Glomerular endothelial cell (primary cell): ENCODE measurements around the gene TEX264. TPM values are rescaled to one million over a fixed set of nuclear protein-coding genes. Genes with fewer than 3 reads are reported as not detected.
"Not testable (repeated sequence)": the region's sequence is repeated elsewhere in the genome, so short reads cannot be mapped to it uniquely, and the experiment has no call there.

Experiments used
- DNase-seq: peaks from one replicate; pipeline ENCODE4 v3.0.0-alpha.2; 2011; ENCODE audit warnings: low read depth, low spot score; ENCODE audit errors: extremely low read depth
- total RNA-seq: library from RNA; depleted of rRNA; stranded (reverse); fragments of >200 nt; gene quantifications from 2 replicates; pipeline ENCODE4 v1.2.3, GENCODE V29; 2015

Gene TEX264, protein sequence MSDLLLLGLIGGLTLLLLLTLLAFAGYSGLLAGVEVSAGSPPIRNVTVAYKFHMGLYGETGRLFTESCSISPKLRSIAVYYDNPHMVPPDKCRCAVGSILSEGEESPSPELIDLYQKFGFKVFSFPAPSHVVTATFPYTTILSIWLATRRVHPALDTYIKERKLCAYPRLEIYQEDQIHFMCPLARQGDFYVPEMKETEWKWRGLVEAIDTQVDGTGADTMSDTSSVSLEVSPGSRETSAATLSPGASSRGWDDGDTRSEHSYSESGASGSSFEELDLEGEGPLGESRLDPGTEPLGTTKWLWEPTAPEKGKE
- 58.8 and 76.4 TPM in 2 replicates for total RNA-seq

DNA sequence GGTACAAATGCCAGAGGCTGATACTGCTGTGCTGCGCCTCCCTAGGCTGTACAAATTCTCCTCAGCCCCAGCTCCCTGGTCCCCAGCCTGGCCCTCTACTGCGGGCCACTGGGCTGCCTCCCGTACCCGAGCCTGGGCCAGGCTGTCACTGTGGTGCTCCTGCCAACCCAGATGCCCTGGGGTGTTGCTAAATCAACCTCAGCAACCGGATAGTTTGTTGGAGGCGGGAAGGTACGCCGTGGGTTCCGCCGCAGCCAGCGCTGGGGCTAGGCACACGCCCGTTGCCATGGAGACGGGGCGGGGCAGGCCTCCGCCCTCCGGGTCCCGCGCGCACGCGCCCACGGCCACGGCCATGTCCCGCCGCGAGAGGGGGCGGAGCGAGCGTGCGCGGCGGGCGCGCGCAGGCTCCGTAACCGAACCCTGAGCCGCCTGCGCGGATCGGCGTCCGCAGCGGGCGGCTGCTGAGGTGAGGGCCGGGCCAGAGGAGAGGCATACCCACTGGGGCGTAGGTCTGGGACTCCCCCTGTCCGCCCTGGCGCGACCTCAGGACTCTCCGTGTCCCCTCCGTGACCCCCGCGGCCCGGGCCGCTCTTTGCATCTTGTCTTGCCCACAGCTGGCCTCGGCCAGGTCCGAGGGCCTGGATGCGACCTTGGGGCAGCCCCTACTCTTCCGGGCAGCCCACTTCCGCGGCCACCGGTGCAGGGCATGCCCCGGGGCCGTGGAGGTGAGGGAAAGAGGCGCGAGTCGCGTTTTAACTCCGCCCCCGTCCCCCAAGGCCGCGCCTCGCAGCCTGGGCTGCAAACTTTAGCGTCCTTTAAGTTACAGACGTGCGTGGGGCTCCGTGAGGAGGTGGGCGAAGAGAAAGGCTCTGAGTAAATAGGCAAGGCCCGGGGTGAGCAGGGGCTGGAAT is at the start of gene TEX264:
TSS of gene TEX264 (plus strand) at position 430 of the 911 bp plus-strand sequence. CDS start 3,053 bp downstream, outside the sequence.
- no peak for DNase-seq

DNA sequence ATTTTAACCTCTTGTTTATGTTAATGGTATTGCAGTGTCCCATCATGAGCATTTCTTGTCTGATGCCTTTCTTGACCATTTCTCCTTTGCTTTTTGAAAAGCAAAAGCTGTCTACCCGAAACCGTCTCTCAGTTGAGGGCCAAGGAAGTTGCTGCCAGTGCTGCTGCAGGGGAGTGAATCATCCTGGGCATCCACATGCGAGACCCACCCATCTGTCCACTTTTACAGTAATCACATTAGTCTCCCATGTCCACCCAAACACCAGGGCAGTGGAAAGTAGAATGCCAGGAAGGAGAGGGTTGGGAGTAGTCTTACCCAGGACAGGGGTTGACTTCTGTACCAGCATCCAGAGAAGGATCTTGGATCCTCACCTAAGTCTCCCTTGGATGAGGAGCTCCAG is 48.6 kb upstream of the TEX264 start:
- DNase-seq = no peak

DNA sequence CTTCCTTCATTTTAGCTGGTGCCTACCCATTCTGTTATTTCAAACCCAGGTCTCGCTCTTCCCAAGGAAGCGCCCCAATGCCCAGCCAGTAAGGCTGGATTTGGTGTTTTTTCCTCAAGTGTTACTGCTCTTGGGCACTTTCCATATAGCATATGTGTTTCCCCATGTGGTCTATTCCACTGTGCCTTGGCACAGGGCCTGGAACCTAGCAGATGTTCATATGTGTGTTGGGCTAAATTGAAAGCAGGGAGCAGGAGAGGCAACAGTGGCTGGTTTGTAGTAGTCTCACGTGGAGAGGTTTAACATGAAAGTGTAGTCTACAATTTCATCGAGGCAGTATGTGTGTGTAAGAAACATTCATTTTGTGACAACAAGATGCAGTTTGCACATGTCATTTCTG is 48.2 kb upstream of the TEX264 start:
- no peak for DNase-seq

DNA sequence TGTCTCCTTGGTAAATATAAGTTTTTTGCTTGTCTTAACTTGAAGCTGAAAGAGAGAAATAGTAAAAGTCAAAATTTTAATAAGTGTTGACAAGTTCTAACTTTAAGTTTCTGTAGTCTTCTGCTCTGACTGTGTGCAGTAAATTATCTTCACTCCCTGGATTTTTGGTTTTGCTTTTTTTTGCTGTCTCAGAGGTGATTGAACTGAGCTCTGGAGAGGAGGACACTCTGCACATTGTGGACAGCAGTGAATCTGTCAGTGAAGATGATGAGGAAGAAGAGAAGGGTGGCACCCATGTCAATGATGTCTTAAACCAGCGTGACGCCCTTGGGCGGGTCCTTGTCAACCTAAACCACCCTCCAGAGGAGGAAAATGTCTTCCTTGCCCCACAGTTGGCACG is 40.5 kb upstream of the TEX264 start:
- no peak for DNase-seq

DNA sequence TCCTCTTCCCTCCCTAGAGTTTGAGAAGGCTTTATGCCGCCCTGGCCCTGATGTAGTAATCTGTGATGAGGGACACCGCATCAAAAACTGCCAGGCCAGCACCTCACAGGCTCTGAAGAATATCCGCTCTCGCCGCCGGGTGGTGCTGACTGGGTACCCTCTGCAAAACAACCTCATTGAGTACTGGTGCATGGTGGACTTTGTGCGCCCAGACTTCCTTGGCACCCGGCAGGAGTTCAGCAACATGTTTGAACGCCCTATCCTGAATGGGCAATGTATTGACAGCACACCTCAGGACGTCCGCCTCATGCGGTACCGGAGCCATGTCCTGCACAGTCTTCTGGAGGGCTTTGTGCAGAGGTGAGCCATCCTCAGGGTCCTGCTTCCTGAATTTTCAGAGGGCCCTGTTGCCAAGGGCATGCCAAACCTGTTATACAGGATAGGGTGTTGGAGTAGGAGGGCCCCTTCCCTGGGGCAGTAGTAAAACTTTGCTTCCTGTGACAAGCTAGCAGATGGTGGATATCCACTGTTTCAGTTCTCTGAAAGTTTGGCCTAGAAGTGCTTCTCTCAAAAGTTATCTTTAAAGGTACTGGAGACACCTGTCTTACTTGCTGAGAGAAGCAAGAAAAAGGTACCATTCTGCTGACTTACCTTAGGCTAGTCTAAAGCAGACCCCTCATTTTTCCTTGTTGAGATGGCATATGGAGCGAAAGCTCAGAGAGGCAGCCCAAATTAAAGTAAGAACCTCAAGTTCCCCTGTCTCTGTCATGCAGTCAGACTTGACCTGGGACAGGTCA is 33.7 kb upstream of the TEX264 start:
- DNase-seq = no peak

DNA sequence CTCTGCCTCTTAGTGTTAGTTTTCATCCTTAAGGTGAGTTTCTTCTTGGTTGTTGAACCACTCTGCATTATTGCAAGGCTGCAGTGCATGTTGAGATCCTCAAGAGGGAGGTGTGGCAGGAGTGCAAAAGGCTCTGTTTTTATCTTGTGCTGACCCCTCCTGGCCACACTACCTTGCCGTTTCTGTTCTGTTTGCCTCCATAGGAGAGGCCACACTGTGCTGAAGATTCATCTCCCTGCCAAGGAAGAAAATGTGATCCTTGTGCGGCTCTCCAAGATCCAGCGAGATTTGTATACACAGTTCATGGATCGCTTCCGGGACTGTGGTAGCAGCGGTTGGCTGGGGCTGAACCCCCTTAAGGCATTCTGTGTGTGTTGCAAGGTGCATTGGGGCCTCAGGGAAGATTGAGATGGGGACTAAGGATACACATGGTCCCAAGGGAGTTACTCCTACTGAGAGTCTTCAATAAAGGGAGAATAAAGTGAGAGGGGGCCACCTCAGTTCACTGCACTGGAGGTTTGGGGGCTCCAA is 33.0 kb upstream of the TEX264 start:
- peak; percentile 55 for DNase-seq

DNA sequence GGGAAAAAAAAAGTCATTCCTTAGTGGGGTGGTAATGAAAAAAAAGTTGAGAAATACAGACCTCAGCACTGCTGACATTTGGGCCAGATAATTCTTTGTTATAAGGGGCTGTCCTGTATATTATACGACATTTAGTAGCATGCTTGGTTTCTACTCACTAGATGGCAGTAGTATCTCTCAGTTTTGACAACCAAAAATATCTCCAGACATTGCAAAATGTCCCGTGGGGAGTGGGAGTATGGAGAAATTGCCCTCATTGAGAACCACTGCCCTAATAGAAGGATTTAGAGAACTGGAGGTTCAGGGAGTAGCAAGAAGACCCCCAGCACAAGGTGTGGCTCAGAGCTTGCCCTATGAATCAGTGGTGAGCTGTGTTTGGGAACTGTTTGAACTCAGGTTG is 28.6 kb upstream of the TEX264 start:
- no peak for DNase-seq

DNA sequence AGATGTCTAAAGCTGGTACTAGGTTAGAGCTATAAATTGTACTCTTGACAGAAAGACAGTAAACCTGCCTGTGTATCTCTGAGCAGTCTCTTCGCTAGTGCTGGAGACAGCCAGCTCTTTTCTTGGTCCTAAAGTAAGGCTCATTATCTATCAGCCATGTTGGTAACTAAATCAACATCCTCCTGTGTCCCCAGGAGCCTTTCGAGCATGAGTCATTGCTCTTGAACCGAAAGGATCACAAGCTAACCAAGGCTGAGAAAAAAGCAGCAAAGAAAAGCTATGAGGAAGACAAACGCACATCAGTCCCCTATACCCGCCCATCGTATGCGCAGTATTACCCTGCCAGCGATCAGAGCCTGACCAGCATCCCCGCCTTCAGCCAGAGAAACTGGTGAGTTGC is 25.0 kb upstream of the TEX264 start:
- no peak for DNase-seq

DNA sequence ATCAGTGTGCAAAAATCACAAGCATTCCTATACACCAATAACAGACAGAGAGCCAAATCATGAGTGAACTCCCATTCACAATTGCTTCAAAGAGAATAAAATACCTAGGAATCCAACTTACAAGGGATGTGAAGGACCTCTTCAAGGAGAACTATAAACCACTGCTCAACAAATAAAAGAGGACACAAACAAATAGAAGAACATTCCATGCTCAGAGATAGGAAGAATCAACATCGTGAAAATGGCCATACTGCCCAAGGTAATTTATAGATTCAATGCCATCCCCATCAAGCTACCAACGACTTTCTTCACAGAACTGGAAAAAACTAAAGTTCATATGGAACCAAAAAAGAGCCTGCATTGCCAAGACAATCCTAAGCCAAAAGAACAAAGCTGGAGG is 18.9 kb upstream of the TEX264 start:
- not testable (repeated sequence) for DNase-seq

DNA sequence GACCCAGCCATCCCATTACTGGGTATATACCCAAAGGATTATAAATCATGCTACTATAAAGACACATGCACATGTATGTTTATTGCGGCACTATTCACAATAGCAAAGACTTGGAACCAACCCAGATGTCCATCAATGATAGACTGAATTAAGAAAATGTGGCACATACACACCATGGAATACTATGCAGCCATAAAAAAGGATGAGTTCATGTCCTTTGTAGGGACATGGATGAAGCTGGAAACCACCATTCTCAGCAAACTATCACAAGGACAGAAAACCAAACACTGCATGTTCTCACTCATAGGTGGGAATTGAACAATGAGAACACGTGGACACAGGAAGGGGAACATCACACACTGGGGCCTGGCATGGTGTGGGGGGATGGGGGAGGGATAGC is 17.6 kb upstream of the TEX264 start:
- DNase-seq = not testable (repeated sequence)

DNA sequence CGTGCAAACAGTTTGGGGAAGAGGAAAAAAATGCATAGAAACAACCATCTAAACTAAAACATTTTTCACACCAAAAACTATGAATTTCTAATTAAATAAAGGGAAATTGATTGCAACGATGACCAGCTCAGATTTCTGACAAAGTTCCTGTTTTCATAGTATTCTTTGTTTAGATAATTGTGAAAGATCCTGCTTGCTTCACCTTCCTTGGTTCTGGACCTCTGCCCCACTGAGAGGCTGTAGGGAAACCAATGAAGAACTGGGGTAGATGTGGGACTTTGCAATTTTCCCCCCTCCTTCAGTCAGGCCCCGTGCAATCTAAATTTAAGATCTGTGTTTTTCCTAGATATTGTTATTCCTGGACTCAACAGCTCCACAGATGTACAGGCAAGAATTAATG is 13.8 kb upstream of the TEX264 start:
- no peak for DNase-seq

DNA sequence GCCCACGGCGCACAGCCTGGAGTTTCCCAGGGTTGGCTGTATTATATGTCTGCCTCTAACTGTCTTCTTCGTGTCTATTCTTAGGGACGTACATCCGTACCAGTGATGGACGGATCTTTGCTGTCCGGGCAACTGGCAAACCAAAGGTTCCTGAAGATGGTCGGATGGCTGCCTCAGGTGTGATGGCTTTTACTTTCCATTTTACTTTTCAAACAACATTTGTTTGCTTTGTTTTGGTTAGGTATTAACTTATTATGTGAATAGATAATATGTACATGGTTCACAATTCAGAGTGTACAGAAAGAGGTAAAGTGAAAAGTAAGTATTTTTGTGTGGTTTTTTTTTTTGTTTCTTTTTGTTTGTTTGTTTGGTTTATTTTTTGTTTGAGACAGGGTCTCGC is 11.1 kb upstream of the TEX264 start:
- DNase-seq = no peak

DNA sequence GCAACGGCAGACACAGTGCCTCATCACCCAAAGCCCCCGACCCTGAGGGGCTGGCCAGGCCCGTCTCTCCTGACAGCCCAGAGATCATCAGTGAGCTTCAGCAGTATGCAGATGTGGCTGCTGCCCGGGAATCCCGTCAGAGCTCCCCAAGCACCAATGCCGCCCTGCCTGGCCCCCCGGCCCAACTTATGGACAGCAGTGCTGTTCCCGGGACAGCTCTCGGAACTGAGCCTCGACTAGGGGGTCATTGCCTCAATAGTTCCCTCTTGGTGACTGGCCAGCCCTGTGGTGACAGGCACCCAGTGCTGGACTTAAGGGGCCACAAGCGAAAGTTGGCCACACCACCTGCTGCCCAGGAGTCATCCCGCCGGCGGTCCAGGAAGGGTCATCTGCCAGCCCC is 8.6 kb upstream of the TEX264 start:
- no peak for DNase-seq

DNA sequence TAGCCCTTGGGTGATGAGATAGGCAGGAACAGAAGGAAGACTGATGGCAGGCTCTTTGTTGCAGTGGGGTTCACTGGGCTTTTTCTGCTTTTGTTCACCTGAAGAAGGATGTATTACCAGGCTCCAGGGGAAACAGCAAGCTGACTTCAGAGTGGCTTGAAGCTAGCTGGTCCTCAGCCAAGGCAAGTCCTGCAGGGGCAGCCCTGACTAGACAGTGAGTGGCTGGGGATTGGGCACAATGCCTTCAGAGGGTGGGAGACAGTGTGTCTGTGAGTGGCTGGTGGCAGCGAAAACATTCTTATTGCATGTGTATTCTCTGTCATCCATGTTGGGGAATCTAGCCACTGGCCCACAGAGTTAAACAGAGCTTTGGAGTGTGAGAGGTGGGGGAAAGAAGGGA is 2.3 kb upstream of the TEX264 start:
- DNase-seq = no peak

DNA sequence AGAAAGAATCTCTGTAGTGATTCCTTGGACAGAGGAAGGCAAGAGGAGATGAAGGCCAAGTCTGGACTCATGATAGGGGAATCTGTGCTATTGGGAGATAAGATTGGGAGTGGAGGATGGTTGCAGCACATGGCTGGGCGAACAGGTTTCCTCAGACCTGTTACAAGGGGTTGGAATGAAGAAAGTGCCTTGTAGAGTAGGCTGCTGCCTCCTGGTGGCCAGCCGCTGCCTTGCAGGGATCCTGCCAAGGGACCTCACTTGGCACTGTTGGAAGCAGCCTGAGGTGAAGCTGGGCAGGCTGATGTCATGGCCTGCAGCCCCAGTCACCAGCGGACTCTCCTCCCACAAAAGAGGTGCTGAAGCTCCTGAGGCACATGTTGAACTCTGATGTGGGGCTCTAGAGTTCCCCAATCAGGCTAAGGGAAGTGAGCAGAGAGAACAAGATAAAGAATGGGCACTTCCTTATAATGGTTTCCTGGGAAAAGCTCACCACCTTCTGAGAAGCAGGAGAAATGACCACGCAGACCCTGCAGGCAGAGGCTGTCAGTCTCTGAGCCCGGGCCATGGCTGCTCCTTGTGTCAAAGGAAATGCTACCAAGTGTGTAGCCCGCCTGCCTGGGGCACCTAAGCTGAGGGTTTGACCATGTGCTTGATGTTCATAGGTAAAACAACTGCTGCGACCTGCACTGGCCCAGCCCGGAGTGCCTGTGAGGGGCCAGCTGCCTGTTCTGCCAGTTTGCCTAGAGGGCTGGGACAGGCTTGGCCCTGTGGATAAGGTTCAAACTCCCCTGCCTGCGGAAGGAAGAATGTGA is 1.6 kb upstream of the TEX264 start:
- peak; percentile 60 for DNase-seq

DNA sequence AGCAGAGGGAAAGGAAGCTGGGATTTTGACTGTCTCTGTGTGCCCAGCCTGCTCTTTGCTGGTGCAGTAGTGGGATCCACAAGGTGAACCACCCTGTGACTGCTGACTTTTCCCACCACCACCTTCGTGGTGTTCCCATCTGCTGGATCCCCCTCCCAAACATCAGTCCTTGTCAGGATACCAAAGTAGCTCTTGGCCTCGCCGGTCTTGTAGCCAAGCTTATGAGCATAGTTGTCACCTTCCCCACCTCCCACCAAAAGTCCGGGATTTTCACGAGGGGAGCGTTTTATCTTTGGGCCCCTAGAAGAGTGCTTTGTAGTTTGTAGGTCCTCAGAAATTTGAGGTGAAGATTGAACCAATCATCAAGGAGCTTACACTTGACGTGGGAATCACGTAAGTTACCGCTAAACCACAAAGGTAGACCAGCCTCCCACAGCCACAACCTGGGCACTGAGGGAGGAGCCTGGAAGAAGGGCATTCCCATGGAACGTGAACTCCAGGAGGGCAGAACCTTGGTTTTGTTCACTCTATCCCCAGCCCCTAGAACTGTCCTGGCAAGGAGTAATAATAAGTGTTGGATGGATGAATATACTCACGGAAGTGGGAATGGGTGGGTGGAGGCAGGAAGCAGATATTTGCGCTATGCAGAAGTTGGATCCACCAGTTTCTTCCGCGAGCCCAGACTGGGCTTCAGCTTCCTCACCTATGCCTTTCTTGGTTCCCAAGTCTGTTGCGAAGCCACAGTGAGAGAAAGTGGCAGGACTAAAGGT is 814 bp upstream of the TEX264 start:
- DNase-seq = no peak

DNA sequence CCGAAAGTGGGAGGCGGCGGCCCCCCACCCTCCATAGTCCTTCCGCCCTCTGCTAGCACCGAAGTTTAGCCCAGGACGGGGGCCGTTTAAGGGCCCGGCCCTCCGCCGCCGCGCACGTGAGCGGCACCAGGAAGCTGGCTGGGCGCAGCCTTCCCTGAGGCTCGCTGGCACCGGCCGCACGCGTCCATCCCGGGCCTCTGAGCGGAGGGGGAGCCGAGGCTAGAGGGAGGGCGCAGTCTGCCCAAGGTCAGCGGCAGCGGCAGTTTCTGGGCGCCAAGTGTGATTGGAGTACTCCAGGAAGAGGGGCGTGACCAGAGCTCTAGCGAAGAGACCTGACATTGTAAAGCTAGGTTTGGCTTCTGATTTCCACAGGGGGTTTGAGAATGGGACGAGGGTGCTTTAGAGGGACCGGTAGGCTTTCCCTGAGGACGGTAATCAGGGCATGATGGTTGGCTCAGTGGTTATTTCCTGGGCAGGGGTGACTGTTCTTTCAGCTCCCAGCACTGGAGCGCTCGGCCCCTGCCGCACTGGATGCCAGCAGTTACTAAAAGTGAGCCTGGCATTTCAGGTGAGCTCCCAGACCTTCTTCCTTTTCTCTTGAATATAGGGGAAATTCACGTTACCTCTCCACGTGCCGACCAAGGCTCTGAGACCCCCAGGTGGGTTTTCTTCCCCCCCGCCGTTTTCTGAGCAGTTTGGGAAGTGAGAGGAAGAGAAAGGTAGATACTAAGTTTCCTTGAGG is 853 bp downstream of the TEX264 start:
- no peak for DNase-seq

DNA sequence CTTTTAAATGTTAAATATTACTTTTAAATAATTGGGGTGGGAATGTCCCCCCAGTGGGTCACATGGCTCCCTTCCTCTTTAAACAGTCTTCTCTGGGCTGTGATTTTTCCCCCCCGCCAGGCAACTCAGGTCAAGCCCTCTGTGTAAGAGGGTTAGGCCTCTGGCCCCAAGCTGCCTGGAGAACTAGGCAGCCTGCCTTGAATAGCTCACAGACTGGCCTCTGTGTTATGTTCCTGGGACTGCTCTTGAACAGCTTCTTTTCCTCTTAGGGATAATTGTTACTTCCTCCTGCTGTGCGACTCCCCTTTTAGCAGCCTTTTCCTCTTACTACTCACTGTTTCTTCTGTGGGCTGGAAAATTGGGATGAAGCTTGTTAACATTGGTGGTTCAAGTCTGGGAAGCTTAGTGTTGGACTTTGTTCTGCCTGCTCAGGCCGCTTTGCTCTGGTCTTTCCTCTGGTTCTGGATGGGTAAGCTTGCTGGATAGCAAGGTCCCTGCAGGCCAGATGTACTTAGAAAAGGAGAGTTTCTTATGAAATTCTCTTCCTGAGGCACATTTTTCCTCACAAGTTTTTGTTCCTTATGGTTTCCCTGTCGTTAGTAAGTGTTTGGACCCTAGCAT is 2.2 kb downstream of the TEX264 start:
- no peak for DNase-seq
